Esophagus squamous epithelium (tissue), 5 donors: ENCODE data around the gene AEN. TPM values are rescaled to one million over a fixed set of nuclear protein-coding genes. Genes with fewer than 3 reads are reported as not detected.

Experiments used
- DNase-seq: peaks from one replicate; lab custom pipeline; 2025; lab: John Stamatoyannopoulos, UW
- H3K27ac ChIP-seq, 4 donors: fragments of 200-600 bp; sonication (generic); one replicate each; pipeline ENCODE4 v1.5.1; 2016 to 2019; ENCODE audit warnings: mild to moderate bottlenecking in 1 of 4
- H3K27me3 ChIP-seq, 4 donors: fragments of 200-600 bp; sonication (generic); 1 replicate in 3 of 4; 2 replicates in 1 of 4; pipeline versions ENCODE4 v1.5.1 to v1.6.0; 2017 to 2021; ENCODE audit warnings: antibody characterized with exemption in 1 of 4
- H3K36me3 ChIP-seq, 3 donors: fragments of 200-600 bp; sonication (generic); one replicate each; pipeline ENCODE4 v1.5.1; 2016 to 2019
- H3K4me1 ChIP-seq, 3 donors: fragments of 200-600 bp; sonication (generic); one replicate each; pipeline ENCODE4 v1.5.1; 2017 to 2019
- H3K4me3 ChIP-seq, 4 donors: fragments of 200-600 bp; sonication (generic); 1 replicate in 3 of 4; 2 replicates in 1 of 4; pipeline ENCODE4 v1.5.1; 2016 to 2019; ENCODE audit warnings: mild to moderate bottlenecking in 2 of 4, moderate library complexity in 1 of 4
- H3K9me3 ChIP-seq, 3 donors: fragments of 200-600 bp; sonication (generic); one replicate each; pipeline ENCODE4 v1.5.1; 2016 to 2019
- CTCF ChIP-seq, 6 experiments: fragments of 450-650 bp in 4 of 6; fragments of 200-600 bp in 2 of 6; sonication (generic) in 2 of 6; IDR thresholded peaks; one replicate each; pipeline ENCODE4 v1.5.1; 2016 to 2019; ENCODE audit warnings: antibody characterized with exemption in 6 of 6, mild to moderate bottlenecking in 4 of 6, moderate library complexity in 4 of 6
- POLR2A ChIP-seq, 4 donors: fragments of 450-650 bp; IDR thresholded peaks; one replicate each; pipeline ENCODE4 v1.6.1; 2017; ENCODE audit warnings: antibody characterized with exemption in 4 of 4, mild to moderate bottlenecking in 4 of 4, moderate library complexity in 3 of 4
- WGBS, 2 donors: methylation state at CpG; one replicate each; pipeline ENCODE4 v1.1.5; 2018; 5-methylcytosine and 5-hydroxymethylcytosine counted together
- intact Hi-C: fragments of 100-400 bp; cut with DNase I; formaldehyde crosslinking; loops from one replicate; pipeline ENCODE4 v1.15.0; 2022
- total RNA-seq, 4 donors: library from RNA; depleted of rRNA; stranded (reverse); fragments of >200 nt; gene quantifications; one replicate each; pipeline ENCODE4 v1.1.0, GENCODE V29; 2016
- donor health status: DM: yes; HTN: yes; CAD: no.

AEN gene
- total RNA-seq, 4 donors from 2014 or later: 13.4 to 31.4 (median 18.1) TPM

GRCh38 chr15:88655800-88656488 is 34.8 kb downstream of the AEN start:
- no peak overlapping the region for H3K4me3 ChIP-seq
- H3K9me3 ChIP-seq: no peaks in the 10 kb centered on the region
- intact Hi-C loops: loop anchor here (10.0 kb wide), 1 partner anchor 179 kb away; no protein-coding TSS in a partner anchor
- no peak for TF ChIP-seq POLR2A (IDR thresholded peaks at IDR 0.05)
- no peak for TF ChIP-seq CTCF (IDR thresholded peaks at IDR 0.05)
- peaks cover 7 to 54% (median 9%) of the 10 kb centered on the region in 3 donors for H3K4me1 ChIP-seq
- WGBS, 2 donors: 83 to 87% methylated on average over 7 to 8 of the region's 8 CpGs
- no peak for DNase-seq
- peaks cover 0 to 9% (median 0%) of the 10 kb centered on the region in 4 donors for H3K27me3 ChIP-seq
- no peaks in the 10 kb centered on the region for H3K36me3 ChIP-seq
- no peak overlapping the region for H3K27ac ChIP-seq

GRCh38 chr15:88656760-88657221 is 35.7 kb downstream of the AEN start:
- intact Hi-C loops: loop anchor here (10.0 kb wide), 1 partner anchor 178 kb away; no protein-coding TSS in a partner anchor
- H3K4me1 ChIP-seq: peaks cover 7 to 48% (median 9%) of the 10 kb centered on the region in 3 donors
- no peak overlapping the region for H3K4me3 ChIP-seq
- TF ChIP-seq POLR2A (IDR thresholded peaks at IDR 0.05) (no peak), CTCF (IDR thresholded peaks at IDR 0.05) (no peak)
- H3K27me3 ChIP-seq: peaks cover 0 to 9% (median 0%) of the 10 kb centered on the region in 4 donors
- 65 to 100% methylated on average over 2 to 7 of the region's 10 CpGs for WGBS, 2 donors
- no peak for DNase-seq
- no peak overlapping the region for H3K27ac ChIP-seq
- no peaks in the 10 kb centered on the region for H3K9me3 ChIP-seq
- H3K36me3 ChIP-seq: no peaks in the 10 kb centered on the region

GRCh38 chr15:88657326-88658069 is 36.4 kb downstream of the AEN start:
- Histone ChIP-seq H3K27me3 (peaks cover 0 to 9% (median 0%) of the 10 kb centered on the region in 4 donors), H3K36me3 (no peaks in the 10 kb centered on the region), H3K9me3 (no peaks in the 10 kb centered on the region), H3K27ac (no peak overlapping the region), H3K4me1 (peaks cover 7 to 45% (median 9%) of the 10 kb centered on the region in 3 donors), H3K4me3 (no peak overlapping the region)
- WGBS, 2 donors: 20 to 46% methylated on average over 1 to 3 of the region's 13 CpGs
- DNase-seq: no peak
- intact Hi-C loops: loop anchor here (10.0 kb wide), 1 partner anchor 177 kb away; no protein-coding TSS in a partner anchor
- no peak for TF ChIP-seq POLR2A (IDR thresholded peaks at IDR 0.05)
- peak; percentile 24 to 72 (median 51) for TF ChIP-seq CTCF (IDR thresholded peaks at IDR 0.05)

DNA sequence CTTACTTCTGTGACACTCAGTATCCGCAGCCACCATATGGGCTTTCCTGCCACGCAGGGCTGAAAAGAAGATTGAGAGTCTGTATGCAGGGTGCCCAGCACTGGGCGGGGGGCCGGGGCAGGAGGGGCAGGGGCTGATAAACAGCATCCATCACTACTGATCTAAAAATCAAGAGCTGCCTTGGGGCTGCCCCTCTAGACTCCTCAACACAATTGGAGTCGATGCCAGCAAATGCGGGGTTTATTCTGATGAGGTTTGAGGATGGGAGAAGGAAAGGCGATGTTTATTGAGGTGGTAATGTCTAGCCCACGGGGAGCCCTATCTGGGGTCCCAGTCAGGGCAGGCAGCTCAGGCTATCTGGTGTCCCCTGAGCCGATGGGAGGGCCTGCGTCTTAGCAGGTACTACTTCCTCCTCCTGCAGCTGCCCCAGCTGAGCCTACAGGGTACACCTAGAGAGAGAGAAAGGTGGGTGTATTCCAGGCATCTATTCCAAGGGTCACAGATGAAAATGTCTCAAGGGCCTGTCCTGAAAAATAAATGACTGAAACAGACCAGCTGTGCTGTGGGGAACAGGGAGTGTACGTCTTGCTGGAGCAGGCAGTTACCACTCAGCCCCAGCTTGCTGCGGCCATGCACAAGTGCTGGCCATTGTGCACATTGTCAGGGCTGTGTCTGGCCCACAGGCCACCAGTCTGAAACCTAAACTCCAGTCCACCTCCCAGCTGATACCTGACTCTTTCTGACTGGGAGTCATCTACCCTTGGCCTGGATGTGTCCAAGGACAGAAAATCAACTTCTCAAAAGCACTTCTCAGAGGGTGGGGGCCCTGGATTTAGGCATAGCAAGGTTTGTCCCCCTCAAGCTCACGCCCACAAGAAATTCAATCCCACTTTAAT is 37.2 kb downstream of the AEN start:
- Histone ChIP-seq H3K36me3 (no peaks in the 10 kb centered on the region), H3K4me3 (no peak overlapping the region), H3K4me1 (peaks cover 7 to 43% (median 9%) of the 10 kb centered on the region in 3 donors), H3K27me3 (peaks cover 0 to 9% (median 0%) of the 10 kb centered on the region in 4 donors), H3K9me3 (no peaks in the 10 kb centered on the region), H3K27ac (no peak overlapping the region)
- no peak for DNase-seq
- no peak for TF ChIP-seq CTCF (IDR thresholded peaks at IDR 0.05)
- no peak for TF ChIP-seq POLR2A (IDR thresholded peaks at IDR 0.05)
- 80 to 90% methylated on average over 6 to 11 of the region's 13 CpGs for WGBS, 2 donors
- intact Hi-C loops: loop anchor here (10.0 kb wide), 1 partner anchor 176 kb away; no protein-coding TSS in a partner anchor
